Activated T-helper 1 cell treated with Interleukin-2 at 50 U/mL for 16 hours (primary cell): ENCODE data around the gene R3HDM1.
A peak's percentile ranks its signal among the peaks of the same experiment; 100 is the strongest.
"Not testable (repeated sequence)": the region's sequence is repeated elsewhere in the genome, so short reads cannot be mapped to it uniquely, and the experiment has no call there.

ENCODE experiments used
- DNase-seq: peaks from one replicate; pipeline ENCODE4 v3.0.0-alpha.2; 2020; ENCODE audit warnings: low read depth

R3HDM1 gene

GRCh38 chr2:135531231-135532197 is at the start of gene R3HDM1:
R3HDM1 (plus strand) TSS chr2:135531484; CDS start chr2:135604846, 73,362 bp downstream.
- DNase-seq, result peak; percentile 85

- no peak for DNase-seq
Observed at GRCh38 chr2:135485441-135485840, 45.8 kb upstream of the R3HDM1 start.

- no peak for DNase-seq
Observed at GRCh38 chr2:135490376-135490775, 40.9 kb upstream of the R3HDM1 start.

- no peak for DNase-seq
Observed at GRCh38 chr2:135494503-135494902, 36.8 kb upstream of the R3HDM1 start.

GRCh38 chr2:135494917-135495316 is 36.4 kb upstream of the R3HDM1 start:
- DNase-seq, result no peak

- not testable (repeated sequence) for DNase-seq
Observed at GRCh38 chr2:135498588-135498987, 32.7 kb upstream of the R3HDM1 start.

- no peak for DNase-seq
Observed at GRCh38 chr2:135504811-135505210, 26.5 kb upstream of the R3HDM1 start.

- no peak for DNase-seq
Observed at GRCh38 chr2:135510577-135510976, 20.7 kb upstream of the R3HDM1 start.

GRCh38 chr2:135512099-135512498 is 19.2 kb upstream of the R3HDM1 start:
- no peak for DNase-seq

- no peak for DNase-seq
Observed at GRCh38 chr2:135525786-135526185, 5.5 kb upstream of the R3HDM1 start.

- no peak for DNase-seq
Observed at GRCh38 chr2:135528006-135528405, 3.3 kb upstream of the R3HDM1 start.

GRCh38 chr2:135530313-135531230 is 712 bp upstream of the R3HDM1 start, which contains the start of gene ZRANB3:
ZRANB3 (minus strand) TSS chr2:135531218.
- DNase-seq, result peak; percentile 87

- DNase-seq, result no peak
Observed at GRCh38 chr2:135532581-135532980, 1.3 kb downstream of the R3HDM1 start.

GRCh38 chr2:135533545-135533944 is 2.3 kb downstream of the R3HDM1 start:
- DNase-seq, result not testable (repeated sequence)

- no peak for DNase-seq
Observed at GRCh38 chr2:135546436-135546835, 15.2 kb downstream of the R3HDM1 start.

GRCh38 chr2:135547311-135547710 is 16.0 kb downstream of the R3HDM1 start:
- DNase-seq, result no peak

GRCh38 chr2:135551356-135551755 is 20.1 kb downstream of the R3HDM1 start:
- DNase-seq, result no peak

GRCh38 chr2:135552887-135553286 is 21.6 kb downstream of the R3HDM1 start:
- no peak for DNase-seq

GRCh38 chr2:135555311-135555710 is 24.0 kb downstream of the R3HDM1 start:
- DNase-seq, result no peak

GRCh38 chr2:135557530-135557929 is 26.2 kb downstream of the R3HDM1 start:
- DNase-seq, result no peak

GRCh38 chr2:135561925-135562324 is 30.6 kb downstream of the R3HDM1 start:
- DNase-seq, result no peak

- no peak for DNase-seq
Observed at GRCh38 chr2:135563793-135564192, 32.5 kb downstream of the R3HDM1 start.
